HG02678 (cell line): ENCODE measurements around the gene PSG2.
"Not testable (repeated sequence)": the region's sequence is repeated elsewhere in the genome, so short reads cannot be mapped to it uniquely, and the experiment has no call there.

Experiments
- ATAC-seq: cut with Tn5 transposase; IDR thresholded peaks from one replicate; pipeline ENCODE4 v1.9.1; 2021; ENCODE audit warnings: mild to moderate bottlenecking, moderate library complexity; ENCODE audit not compliant: unreplicated experiment

PSG2 gene

GRCh38 chr19:43083721-43084120 lies 1.2 kb upstream of the PSG2 start:
- not testable (repeated sequence) for ATAC-seq

DNA sequence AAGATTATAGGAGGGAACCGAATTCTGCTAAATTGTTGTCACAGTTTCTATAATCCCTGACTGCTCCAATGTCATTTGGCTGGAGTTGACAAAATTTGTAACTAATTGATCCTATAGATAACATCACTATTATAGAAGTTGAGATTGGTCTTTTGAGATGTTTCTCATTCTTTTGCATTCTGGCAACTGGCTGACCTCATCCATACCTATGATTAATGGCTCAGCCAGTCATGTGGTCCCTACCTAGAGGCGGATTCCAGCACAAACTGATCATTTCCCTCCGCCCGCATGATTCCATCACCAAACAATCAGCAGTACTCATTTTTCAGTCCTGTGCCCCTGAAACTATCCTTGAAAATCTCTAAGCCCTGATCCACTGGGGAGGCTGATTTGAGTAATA lies 4.2 kb downstream of the PSG2 start:
- ATAC-seq = no peak

DNA sequence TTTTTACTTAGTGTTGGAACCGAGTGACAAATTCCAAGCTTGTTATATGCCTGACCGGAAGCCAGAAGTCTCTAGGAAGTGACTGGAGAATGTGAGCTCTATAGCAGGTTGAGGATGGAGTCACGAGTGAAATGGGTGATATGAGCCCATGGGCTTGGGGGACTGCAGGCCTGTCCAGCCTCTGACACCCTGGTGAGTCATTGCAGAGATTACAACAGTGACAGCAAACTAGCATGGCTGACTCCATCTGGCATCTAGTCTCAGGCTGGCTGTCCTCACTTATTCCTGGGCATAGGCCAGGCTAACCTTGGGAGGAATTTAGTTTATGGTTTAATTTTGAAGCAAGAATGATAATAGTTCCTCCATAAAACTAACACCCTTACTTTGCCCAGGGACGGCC lies 4.6 kb downstream of the PSG2 start:
- not testable (repeated sequence) for ATAC-seq

GRCh38 chr19:43062418-43062817 lies 20.1 kb downstream of the PSG2 start:
- ATAC-seq = not testable (repeated sequence)

- ATAC-seq = not testable (repeated sequence)
Observed at GRCh38 chr19:43061326-43061725, 21.2 kb downstream of the PSG2 start.

GRCh38 chr19:43060254-43060653 lies 22.2 kb downstream of the PSG2 start:
- not testable (repeated sequence) for ATAC-seq

DNA sequence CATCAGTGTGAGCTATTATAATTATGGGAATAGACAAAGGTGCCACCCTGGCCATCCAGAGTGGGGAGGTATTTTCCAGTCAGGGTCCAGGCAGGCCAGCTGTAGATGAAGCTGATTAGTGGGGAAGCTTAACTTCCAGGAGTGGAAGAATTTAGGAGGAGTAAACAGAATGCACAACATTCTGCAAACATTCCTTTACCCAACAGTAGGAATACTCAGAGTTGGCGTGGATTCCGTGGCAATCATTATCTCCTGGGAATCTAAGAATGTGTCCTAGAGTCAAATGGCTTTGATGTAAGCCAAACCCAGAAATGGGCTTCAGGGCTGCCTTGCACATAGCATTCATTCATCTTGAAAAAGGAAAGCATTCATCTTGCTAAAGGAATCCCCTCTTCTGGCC lies 23.0 kb downstream of the PSG2 start:
- ATAC-seq = not testable (repeated sequence)

DNA sequence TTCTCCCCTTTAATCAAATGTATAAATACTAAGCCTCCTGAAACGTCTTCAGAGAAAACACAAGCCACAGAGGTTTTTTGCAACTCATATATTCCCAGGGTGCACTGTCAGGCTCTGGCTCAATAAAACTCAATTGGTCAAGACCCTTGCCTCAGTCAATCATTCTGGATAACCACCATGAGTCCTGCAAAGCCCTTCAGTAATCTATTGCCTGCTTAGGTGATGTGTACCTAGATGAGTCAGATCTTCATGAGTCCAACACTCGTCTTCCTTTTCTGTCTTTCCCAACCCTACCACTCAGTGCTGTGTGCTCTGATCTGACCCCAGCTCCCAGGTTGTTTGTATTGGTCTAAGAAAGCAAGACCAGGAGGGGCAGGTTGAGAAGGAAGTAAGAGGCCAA lies 24.1 kb downstream of the PSG2 start:
- not testable (repeated sequence) for ATAC-seq

GRCh38 chr19:43047966-43048365 lies 34.5 kb downstream of the PSG2 start:
- not testable (repeated sequence) for ATAC-seq

DNA sequence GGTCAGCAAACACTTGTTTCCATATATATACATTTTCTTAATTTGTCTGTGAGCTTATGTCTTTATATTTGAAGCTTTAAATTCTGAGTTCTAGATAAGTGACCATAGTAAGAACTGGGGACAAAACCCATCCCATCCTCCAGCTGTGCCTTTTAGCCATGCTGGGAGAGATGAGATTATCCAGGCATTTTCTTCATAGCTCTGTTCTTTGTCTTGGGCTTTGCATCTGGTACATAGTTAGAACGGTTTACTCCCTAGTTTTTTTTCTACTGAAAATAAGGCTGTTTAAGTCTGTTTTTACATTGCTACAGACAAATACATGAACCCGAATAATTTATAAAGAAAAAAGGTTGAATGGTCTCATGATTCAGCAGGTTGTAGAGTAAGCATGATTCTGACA lies 35.9 kb downstream of the PSG2 start:
- not testable (repeated sequence) for ATAC-seq

DNA sequence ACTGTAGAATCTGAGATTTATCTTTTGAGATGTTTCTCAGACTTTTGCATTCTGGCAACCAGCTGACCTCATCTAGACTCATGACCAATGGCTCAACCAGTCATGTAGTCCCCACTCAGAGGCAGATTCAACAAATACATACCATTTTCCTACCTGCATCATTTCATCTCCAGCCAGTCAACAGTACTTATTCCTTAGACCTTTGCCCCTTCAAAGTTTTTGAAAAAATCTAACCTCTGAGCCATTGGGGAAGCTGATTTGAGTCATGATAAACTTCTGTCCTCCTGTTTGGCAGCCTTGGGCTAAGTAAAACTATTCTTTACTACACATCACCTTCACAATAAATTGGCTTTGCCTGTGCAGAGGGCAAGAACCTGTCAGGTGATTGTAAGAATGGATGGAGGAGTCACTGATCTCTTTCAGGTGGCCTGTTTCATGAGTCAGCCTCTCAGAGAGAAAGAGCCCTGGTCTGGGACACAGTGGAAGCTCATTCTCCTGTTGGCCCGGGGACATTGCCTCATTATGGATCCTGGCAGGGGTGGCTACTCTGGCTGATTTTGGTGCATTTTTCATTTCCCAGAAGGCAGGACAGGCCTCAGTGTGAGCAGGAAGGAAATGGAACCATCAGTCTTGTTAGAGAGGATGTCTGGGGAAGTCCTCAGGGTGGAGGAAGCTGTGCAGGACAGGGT lies 38.9 kb downstream of the PSG2 start:
- not testable (repeated sequence) for ATAC-seq

GRCh38 chr19:43031645-43032044 lies 50.9 kb downstream of the PSG2 start:
- not testable (repeated sequence) for ATAC-seq

DNA sequence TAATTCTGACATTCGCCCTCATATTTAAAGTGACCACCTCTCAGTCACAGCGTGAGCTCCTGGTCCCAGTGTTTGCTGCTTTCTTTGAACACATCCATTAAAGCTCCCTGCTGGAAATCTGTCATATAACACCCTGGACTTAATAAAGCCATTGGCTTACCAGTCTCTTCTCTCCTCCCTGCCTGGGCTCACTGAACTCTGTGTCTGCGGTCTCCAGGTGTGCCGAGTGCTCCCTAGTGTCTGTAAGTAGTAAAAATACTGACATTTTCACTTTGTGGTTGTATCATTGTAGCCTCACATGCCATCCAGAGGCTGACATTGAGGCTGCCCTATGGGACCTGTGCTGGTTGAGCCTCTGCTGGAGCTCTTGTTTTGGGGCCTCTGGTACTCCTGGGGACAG lies 53.6 kb downstream of the PSG2 start:
- no peak for ATAC-seq

- not testable (repeated sequence) for ATAC-seq
Observed at GRCh38 chr19:43027985-43028384, 54.5 kb downstream of the PSG2 start.

- ATAC-seq = not testable (repeated sequence)
Observed at GRCh38 chr19:43027061-43027460, 55.4 kb downstream of the PSG2 start.

DNA sequence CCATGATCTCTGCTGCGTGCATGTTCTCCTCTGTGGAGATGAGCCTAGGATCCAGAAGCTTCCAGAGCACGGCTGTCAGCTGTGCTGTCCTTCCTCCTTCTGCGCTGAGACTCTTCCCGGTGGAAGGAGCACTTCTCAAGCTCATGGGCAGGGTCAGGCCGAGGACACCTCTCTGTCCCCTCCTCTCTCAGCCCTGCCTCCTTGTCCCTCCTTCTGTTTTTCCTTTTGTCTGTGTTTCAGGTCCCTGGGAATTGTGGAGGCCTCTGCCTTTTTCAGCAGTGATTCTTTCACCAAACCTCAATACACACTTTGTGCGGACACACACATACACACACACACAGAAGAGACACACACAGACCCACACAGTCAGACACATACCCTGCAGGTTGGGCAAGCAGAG lies 56.1 kb downstream of the PSG2 start, which contains the start of gene PSG11:
Gene PSG11, minus strand, starts transcription at position 101 of the 400 bp plus-strand sequence. Its CDS starts 97 bp downstream, at position 4.
- not testable (repeated sequence) for ATAC-seq

DNA sequence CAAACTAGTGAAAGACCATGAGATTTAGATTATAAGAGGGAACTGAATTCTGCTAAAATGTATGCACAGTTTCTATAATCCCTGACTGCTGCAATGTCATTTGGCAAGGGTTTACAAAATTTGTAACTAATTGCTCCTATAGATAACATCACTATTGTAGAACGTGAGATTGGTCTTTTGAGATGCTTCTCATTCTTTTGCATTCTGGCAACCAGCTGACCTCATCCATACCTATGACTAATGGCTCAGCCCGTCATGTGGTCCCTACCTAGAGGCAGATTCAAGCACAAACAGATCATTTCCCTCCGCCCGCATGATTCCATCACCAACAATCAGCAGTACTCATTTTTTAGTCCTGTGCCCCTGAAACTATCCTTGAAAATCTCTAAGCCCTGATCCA lies 60.4 kb downstream of the PSG2 start:
- ATAC-seq = not testable (repeated sequence)

DNA sequence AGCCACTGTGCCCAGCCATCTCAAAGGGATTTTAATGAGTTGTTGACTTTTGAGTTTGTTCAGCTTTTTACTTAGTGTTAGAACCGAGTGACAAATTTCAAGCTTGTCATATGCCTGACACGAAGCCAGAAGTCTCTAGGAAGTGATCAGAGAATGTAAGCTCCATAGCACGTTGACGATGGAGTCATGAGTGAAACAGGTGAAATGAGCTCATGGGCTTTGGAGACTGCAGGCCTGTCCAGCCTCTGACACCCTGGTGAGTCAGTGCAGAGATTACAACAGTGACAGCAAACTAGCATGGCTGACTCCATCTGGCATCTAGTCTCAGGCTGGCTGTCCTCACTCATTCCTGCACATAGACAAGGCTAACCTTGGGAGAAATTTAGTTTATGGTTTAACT lies 60.9 kb downstream of the PSG2 start:
- not testable (repeated sequence) for ATAC-seq

DNA sequence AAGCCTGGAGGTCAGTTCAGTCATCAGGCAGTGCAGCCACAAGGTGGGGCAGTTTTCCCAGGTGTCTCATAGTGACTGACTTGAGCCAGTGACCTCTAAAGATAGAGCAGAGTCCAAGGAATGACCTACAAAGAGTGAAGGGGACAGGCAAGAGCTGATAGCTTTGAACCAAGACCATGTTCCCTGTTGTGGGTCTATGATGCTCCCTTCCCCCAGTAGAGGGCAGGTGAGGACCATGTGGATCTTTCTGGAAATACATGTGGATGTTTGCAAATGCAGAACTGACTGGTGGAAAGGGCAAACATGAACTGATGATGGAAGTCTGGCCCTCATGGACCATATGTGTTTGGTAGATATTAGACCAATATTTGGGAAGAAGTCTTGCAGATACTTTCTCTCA lies 62.9 kb downstream of the PSG2 start:
- not testable (repeated sequence) for ATAC-seq
